ENCODE results near the gene MEIS2. TPM values are rescaled to one million over a fixed set of nuclear protein-coding genes. Genes with fewer than 3 reads are reported as not detected.

MEIS2 gene
- total and polyA plus RNA-seq, 2 of the 13 experiments (the other 11 are each of a cell fraction or from before 2014, with no cell fraction given), result 10.7 to 12.4 TPM

- Histone ChIP-seq H3K27me3 (ENCODE audit: control insufficient read depth in 1 of 2, insufficient read depth in 2 of 2, low read length in 2 of 2) (no peaks in the 10 kb centered on the region; a peak in 1 of 5 replicates), H3K4me1 (ENCODE audit: insufficient read depth, low read length) (peaks cover 48% of the 10 kb centered on the region), H3K4me2 (ENCODE audit: low read depth, low read length) (no peak overlapping the region), H3K36me3 (replicated peaks in 1 of 2; ENCODE audit: control insufficient read depth in 1 of 2, insufficient read depth in 2 of 2, low read length in 2 of 2) (peaks cover 0 to 14% of the 10 kb centered on the region in 2 experiments; a peak in 3 of 5 replicates), H2AFZ (ENCODE audit: low read length) (no peak overlapping the region), H3K9me3 (ENCODE audit: low read length) (no peaks in the 10 kb centered on the region), H4K20me1 (ENCODE audit: insufficient read depth, low read length) (no peaks in the 10 kb centered on the region), H3K9ac (ENCODE audit: insufficient read depth, low read depth, low read length) (no peak overlapping the region), H3K4me3 (replicated peaks in 1 of 3; ENCODE audit: insufficient read depth in 1 of 3, low read depth in 2 of 3, low read length in 3 of 3) (no peak overlapping the region), H3K27ac (ENCODE audit: extremely low read length, insufficient read depth, low read length) (no peak overlapping the region), H3K79me2 (ENCODE audit: insufficient read depth, low read length) (peaks cover 6% of the 10 kb centered on the region)
- FAIRE-seq (no peak), DNase-seq (ENCODE audit: low spot score) (no peak), ATAC-seq (no peak)
- ChIA-PET CTCF (ENCODE audit: low intra/inter-chr PET ratio, low total read pairs) (no interaction called here), POLR2A (no interaction called here)
- intact Hi-C loops (cut with micrococcal nuclease; ENCODE audit: unreplicated experiment), result no loop called here
- 90% methylated on average over 11 of the region's 11 CpGs for WGBS (ENCODE audit: low lambda C conversion rate)
- in situ Hi-C loops (cut with HindIII; ENCODE audit: extremely low pct_ligation_motif_present, low pct_unique_long_range_greater_than_20kb), result loop anchor here (10.0 kb wide), 1 partner anchor 49 kb away; no protein-coding TSS in a partner anchor
- no TSS peak for BruUV-seq (replicated peaks)
- TF ChIP-seq NAIF1 (CRISPR knock-in tag; IDR thresholded peaks at IDR 0.05; ENCODE audit: borderline replicate concordance), result no peak
- TF ChIP-seq ZHX2 (IDR thresholded peaks at IDR 0.05; ENCODE audit: low read depth), result no peak
- no peak for TF ChIP-seq ZHX2 (CRISPR knock-in tag; IDR thresholded peaks at IDR 0.05; ENCODE audit: borderline replicate concordance)
- no peak for TF ChIP-seq MXD3 (CRISPR knock-in tag; IDR thresholded peaks at IDR 0.05)
- TF ChIP-seq ZNF232 (CRISPR knock-in tag; IDR thresholded peaks at IDR 0.05; ENCODE audit: borderline replicate concordance), result no peak
- TF ChIP-seq PBX3 (CRISPR knock-in tag; IDR thresholded peaks at IDR 0.05; ENCODE audit: borderline replicate concordance), result no peak
- TF ChIP-seq AGO2 (optimal IDR thresholded peaks at IDR 0.05; ENCODE audit: low read depth, low read length), result no peak
- no peak for TF ChIP-seq ZNF33B (CRISPR knock-in tag; IDR thresholded peaks at IDR 0.05)
- TF ChIP-seq ZNF44 (CRISPR knock-in tag; IDR thresholded peaks at IDR 0.05), result no peak
- no peak for TF ChIP-seq SPEN (CRISPR knock-in tag; IDR thresholded peaks at IDR 0.05; ENCODE audit: low read depth)
- TF ChIP-seq SNAI1 (CRISPR knock-in tag; IDR thresholded peaks at IDR 0.05; ENCODE audit: borderline replicate concordance), result no peak
- no peak for TF ChIP-seq PAXIP1 (CRISPR knock-in tag; conservative IDR thresholded peaks at IDR 0.05)
These were observed 6.6 kb downstream of the MEIS2 start for GRCh38 chr15:37093480-37094332.

All from HepG2 (cell line).